H1 (cell line): ENCODE measurements around the gene RIBC1. TPM values are rescaled to one million over a fixed set of nuclear protein-coding genes. Genes with fewer than 3 reads are reported as not detected.

Experiments used
- CTCF ChIA-PET: fragments of 300-600 bp; sonication (Branson Sonifier 250); formaldehyde crosslinking; loops from one replicate; lab custom pipeline; 2021; ENCODE audit not compliant: partially characterized antibody; lab: Charles Lee
- POLR2A ChIA-PET: fragments of 300-600 bp; sonication (Branson Sonifier 250); formaldehyde crosslinking; loops from one replicate; lab custom pipeline; 2021; ENCODE audit warnings: inconsistent platforms; ENCODE audit not compliant: partially characterized antibody; lab: Charles Lee
- DNase-seq, 2 experiments: peaks; one replicate each; pipeline versions ENCODE4 v3.0.0 to v3.0.0-alpha.2; 2010 to 2022; ENCODE audit warnings: low spot score in 2 of 2, low read depth in 1 of 2, mixed read lengths in 1 of 2
- FAIRE-seq: peaks from 2 replicates; lab custom pipeline; 2011; peaks lifted over from hg19 to GRCh38; lab: Jason Lieb, UNC
- H2AFZ ChIP-seq: 2 replicates; pipeline ENCODE4 v1.8.1; 2012; ENCODE audit warnings: low read length, inconsistent platforms
- H2AK5ac ChIP-seq: 2 replicates; pipeline ENCODE4 v1.6.1; 2013; ENCODE audit warnings: low read depth, low read length
- H2BK120ac ChIP-seq: replicated peaks from 2 replicates; pipeline ENCODE3; 2013; ENCODE audit warnings: low read depth, low read length, inconsistent platforms
- H2BK12ac ChIP-seq: 2 replicates; pipeline ENCODE4 v1.6.1; 2013; ENCODE audit warnings: low read depth, low read length
- H2BK15ac ChIP-seq: 2 replicates; pipeline ENCODE4 v1.6.1; 2013; ENCODE audit warnings: low read length
- H2BK20ac ChIP-seq: 2 replicates; pipeline ENCODE4 v1.6.1; 2013; ENCODE audit warnings: low read length
- H2BK5ac ChIP-seq: 2 replicates; pipeline ENCODE4 v1.6.1; 2013; ENCODE audit warnings: low read depth, low read length
- H3K14ac ChIP-seq: 2 replicates; pipeline ENCODE4 v1.6.1; 2013; ENCODE audit warnings: inconsistent platforms; ENCODE audit not compliant: insufficient read length
- H3K18ac ChIP-seq: 2 replicates; pipeline ENCODE4 v1.6.1; 2013; ENCODE audit warnings: low read length; ENCODE audit errors: extremely low read depth
- H3K23ac ChIP-seq: 2 replicates; pipeline ENCODE4 v1.6.1; 2013; ENCODE audit warnings: inconsistent platforms; ENCODE audit not compliant: insufficient read length
- H3K23me2 ChIP-seq: 2 replicates; pipeline ENCODE4 v1.6.1; 2013; ENCODE audit warnings: low read depth, low read length
- H3K27ac ChIP-seq: 2 replicates; pipeline ENCODE4 v1.6.1; 2011; ENCODE audit warnings: low read depth, low read length, inconsistent platforms
- H3K27me3 ChIP-seq, 4 experiments: replicated peaks in 1 of 4; 1 replicate in 1 of 4; 2 replicates in 3 of 4; pipeline versions ENCODE4 v1.6.1 to v1.8.1; 2011 to 2013; ENCODE audit warnings: low read length in 3 of 4, mild to moderate bottlenecking in 3 of 4, inconsistent platforms in 2 of 4, mixed read lengths in 2 of 4, moderate library complexity in 1 of 4; ENCODE audit not compliant: control insufficient read depth in 3 of 4, insufficient read depth in 3 of 4; ENCODE audit errors: extremely low read depth in 1 of 4
- H3K36me3 ChIP-seq, 4 experiments: 2 replicates each; pipeline versions ENCODE4 v1.6.1 to v1.8.1; 2011 to 2013; ENCODE audit warnings: mild to moderate bottlenecking in 4 of 4, low read length in 3 of 4, moderate library complexity in 2 of 4, control low read depth in 1 of 4, inconsistent platforms in 1 of 4; ENCODE audit not compliant: insufficient read depth in 4 of 4, control insufficient read depth in 2 of 4
- H3K4ac ChIP-seq: replicated peaks from 2 replicates; pipeline ENCODE3; 2013; ENCODE audit warnings: low read length, low read depth, mixed read lengths, inconsistent platforms; ENCODE audit not compliant: insufficient read length
- H3K4me1 ChIP-seq, 4 experiments: replicated peaks in 1 of 4; 1 replicate in 1 of 4; 2 replicates in 3 of 4; pipeline versions ENCODE4 v1.6.1 to v1.8.1; 2011 to 2013; ENCODE audit warnings: low read length in 3 of 4, inconsistent platforms in 2 of 4, mixed read lengths in 1 of 4; ENCODE audit not compliant: insufficient read depth in 4 of 4, control insufficient read depth in 3 of 4
- H3K4me2 ChIP-seq, 2 experiments: 2 replicates each; pipeline versions ENCODE4 v1.6.1 to v1.8.1; 2011 to 2013; ENCODE audit warnings: low read depth in 2 of 2, low read length in 2 of 2, control low read depth in 1 of 2, inconsistent platforms in 1 of 2, mild to moderate bottlenecking in 1 of 2; ENCODE audit not compliant: insufficient read depth in 1 of 2
- H3K4me3 ChIP-seq, 4 experiments: fragments of 200-600, 300-600 bp in 1 of 4; sonication (generic), shearing (Covaris generic), sonication (Bioruptor Twin) in 1 of 4; 2 replicates each; pipeline versions ENCODE4 v1.5.1 to v1.8.1; 2011 to 2016; ENCODE audit warnings: low read length in 4 of 4, low read depth in 3 of 4, control low read depth in 2 of 4, inconsistent platforms in 2 of 4, mild to moderate bottlenecking in 2 of 4, mixed read lengths in 1 of 4, moderate library complexity in 1 of 4; ENCODE audit not compliant: insufficient read depth in 2 of 4; ENCODE audit errors: extremely low read depth in 1 of 4
- H3K56ac ChIP-seq: replicated peaks from 2 replicates; pipeline ENCODE3; 2013; ENCODE audit warnings: low read depth, mild to moderate bottlenecking, mixed read lengths, low read length, inconsistent platforms; ENCODE audit not compliant: insufficient read length
- H3K79me1 ChIP-seq: 2 replicates; pipeline ENCODE4 v1.6.1; 2013; ENCODE audit warnings: low read depth, low read length, control low read depth
- H3K79me2 ChIP-seq, 2 experiments: 2 replicates each; pipeline versions ENCODE4 v1.6.1 to v1.8.1; 2012 to 2013; ENCODE audit warnings: low read length in 2 of 2, mild to moderate bottlenecking in 2 of 2, inconsistent platforms in 1 of 2; ENCODE audit not compliant: insufficient read depth in 2 of 2, control insufficient read depth in 1 of 2
- H3K9ac ChIP-seq, 4 experiments: replicated peaks in 1 of 4; 1 replicate in 1 of 4; 2 replicates in 3 of 4; pipeline versions ENCODE4 v1.6.1 to v1.8.1; 2011 to 2013; ENCODE audit warnings: low read depth in 3 of 4, low read length in 3 of 4, control low read depth in 2 of 4, mild to moderate bottlenecking in 2 of 4, moderate library complexity in 2 of 4, inconsistent platforms in 1 of 4; ENCODE audit errors: extremely low read depth in 1 of 4
- H3K9me3 ChIP-seq, 2 experiments: 2 replicates each; pipeline versions ENCODE4 v1.6.1 to v1.8.1; 2012 to 2013; ENCODE audit warnings: mild to moderate bottlenecking in 2 of 2, moderate library complexity in 2 of 2, control low read depth in 1 of 2, inconsistent platforms in 1 of 2, low read depth in 1 of 2, low read length in 1 of 2, mixed read lengths in 1 of 2; ENCODE audit not compliant: insufficient read depth in 2 of 2
- H4K20me1 ChIP-seq, 2 experiments: replicated peaks in 1 of 2; 2 replicates each; pipeline versions ENCODE3 to v1.8.1; 2011 to 2013; ENCODE audit warnings: inconsistent platforms in 2 of 2, low read length in 2 of 2, mild to moderate bottlenecking in 1 of 2; ENCODE audit not compliant: insufficient read depth in 2 of 2, control insufficient read depth in 1 of 2
- H4K5ac ChIP-seq: 2 replicates; pipeline ENCODE4 v1.6.1; 2013; ENCODE audit warnings: low read length, low read depth, mixed read lengths, inconsistent platforms; ENCODE audit not compliant: insufficient read length
- H4K8ac ChIP-seq: 2 replicates; pipeline ENCODE4 v1.8.0; 2013; ENCODE audit warnings: mild to moderate bottlenecking, moderate library complexity, low read length, inconsistent platforms; ENCODE audit not compliant: insufficient read depth; ENCODE audit errors: extremely low read depth
- H4K91ac ChIP-seq: replicated peaks from 2 replicates; pipeline ENCODE3; 2013; ENCODE audit warnings: low read length, mixed read lengths, inconsistent platforms; ENCODE audit not compliant: insufficient read length
- ASH2L ChIP-seq: fragments of 200-600, 300-600 bp; sonication (generic); IDR thresholded peaks from one replicate; pipeline ENCODE4 v1.7.1; 2017; ENCODE audit warnings: low read length
- RAD21 ChIP-seq, 2 experiments: IDR thresholded peaks in 1 of 2; conservative IDR thresholded peaks in 1 of 2; 2 replicates each; pipeline ENCODE4 v1.6.1; 2011; ENCODE audit warnings: low read depth in 2 of 2, low read length in 2 of 2, improper control_type of control experiment in 1 of 2, inconsistent platforms in 1 of 2, mild to moderate bottlenecking in 1 of 2, moderate library complexity in 1 of 2
- WGBS, 2 experiments: shearing (Covaris generic) in 1 of 2; methylation state at CpG; one replicate each; pipeline versions ENCODE4 v1.1.6 to v1.1.7; 2013 to 2015; ENCODE audit warnings: low lambda C conversion rate in 2 of 2, mixed read lengths in 2 of 2, inconsistent platforms in 1 of 2, low coverage in 1 of 2, missing lambda C conversion rate in 1 of 2; ENCODE audit not compliant: insufficient replicate concordance in 2 of 2, insufficient coverage in 1 of 2, insufficient read length in 1 of 2; ENCODE audit errors: extremely low coverage in 1 of 2, missing lambda C conversion rate in 1 of 2; 5-methylcytosine and 5-hydroxymethylcytosine counted together
- polyA plus RNA-seq, 7 experiments: library from polyadenylated mRNA; depleted of rRNA in 3 of 7; stranded (reverse) in 5 of 7; unstranded in 2 of 7; fragments of >200 nt in 5 of 7; fragments of 200-250 nt in 2 of 7; gene quantifications; 1 replicate in 5 of 7; 2 replicates in 1 of 7; 4 replicates in 1 of 7; pipeline versions ENCODE4 v1.2.1 to v1.2.3, GENCODE V29; 2011 to 2013; ENCODE audit warnings: missing spikeins in 2 of 7, mixed read lengths in 2 of 7
- total RNA-seq: library from RNA; stranded (reverse); fragmentation: NEBNext Ultra II Directional; extraction: Animal tissue kit (Norgen Biotek cat#: 25700); gene quantifications from 2 replicates; pipeline ENCODE4 v1.2.1, GENCODE V29; 2021
- TF ChIP-seq, protein P1 (sequence below), 3 experiments: IDR thresholded peaks; 1 replicate in 2 of 3; 2 replicates in 1 of 3; pipeline versions ENCODE4 v1.5.1 to v1.6.1; 2011; ENCODE audit warnings: low read length in 3 of 3, mild to moderate bottlenecking in 3 of 3, inconsistent platforms in 2 of 3, low read depth in 1 of 3, moderate library complexity in 1 of 3; ENCODE audit not compliant: insufficient read depth in 1 of 3; ENCODE audit errors: control extremely low read depth in 1 of 3

The RIBC1 gene
- total and polyA plus RNA-seq, 2 of the 8 experiments (the other 6 are each of a cell fraction or from before 2014, with no cell fraction given) = 0.41 to 0.97 TPM

DNA sequence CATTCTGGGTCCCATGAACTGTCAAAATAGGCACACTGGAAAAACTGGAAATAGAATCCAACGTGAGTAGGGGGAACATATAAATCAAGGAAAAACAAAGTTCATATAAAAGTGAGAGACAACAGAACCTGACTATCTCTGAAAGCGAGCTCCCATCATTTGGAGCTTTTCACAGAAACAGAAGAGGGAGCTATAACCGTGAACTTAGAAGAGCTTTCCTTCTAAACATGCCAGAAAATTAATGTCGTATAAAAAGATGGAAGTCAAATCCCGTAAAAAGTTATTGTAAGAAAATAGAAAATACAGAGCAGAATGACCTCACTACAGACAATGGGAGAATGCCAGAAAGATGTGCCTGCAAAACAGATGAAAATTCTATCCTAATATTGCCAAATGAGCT is 35.4 kb downstream of the RIBC1 start:
- POLR2A ChIA-PET = no interaction called here

More for the DNA sequence above, 35.4 kb downstream of the RIBC1 start:
- no peak for FAIRE-seq
- Histone ChIP-seq H3K4me1 (no peaks in the 10 kb centered on the region), H3K9me3 (no peaks in the 10 kb centered on the region), H3K14ac (no peak overlapping the region), H3K9ac (no peak overlapping the region), H3K79me2 (no peaks in the 10 kb centered on the region), H2BK20ac (no peak overlapping the region), H2BK15ac (no peak overlapping the region), H4K8ac (no peak overlapping the region), H4K91ac (no peak overlapping the region), H3K4me2 (no peak overlapping the region)
- no peak for DNase-seq
- TF ChIP-seq, protein P1, sequence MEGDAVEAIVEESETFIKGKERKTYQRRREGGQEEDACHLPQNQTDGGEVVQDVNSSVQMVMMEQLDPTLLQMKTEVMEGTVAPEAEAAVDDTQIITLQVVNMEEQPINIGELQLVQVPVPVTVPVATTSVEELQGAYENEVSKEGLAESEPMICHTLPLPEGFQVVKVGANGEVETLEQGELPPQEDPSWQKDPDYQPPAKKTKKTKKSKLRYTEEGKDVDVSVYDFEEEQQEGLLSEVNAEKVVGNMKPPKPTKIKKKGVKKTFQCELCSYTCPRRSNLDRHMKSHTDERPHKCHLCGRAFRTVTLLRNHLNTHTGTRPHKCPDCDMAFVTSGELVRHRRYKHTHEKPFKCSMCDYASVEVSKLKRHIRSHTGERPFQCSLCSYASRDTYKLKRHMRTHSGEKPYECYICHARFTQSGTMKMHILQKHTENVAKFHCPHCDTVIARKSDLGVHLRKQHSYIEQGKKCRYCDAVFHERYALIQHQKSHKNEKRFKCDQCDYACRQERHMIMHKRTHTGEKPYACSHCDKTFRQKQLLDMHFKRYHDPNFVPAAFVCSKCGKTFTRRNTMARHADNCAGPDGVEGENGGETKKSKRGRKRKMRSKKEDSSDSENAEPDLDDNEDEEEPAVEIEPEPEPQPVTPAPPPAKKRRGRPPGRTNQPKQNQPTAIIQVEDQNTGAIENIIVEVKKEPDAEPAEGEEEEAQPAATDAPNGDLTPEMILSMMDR (IDR thresholded peaks at IDR 0.05; ENCODE audit: control extremely low read depth in 1 of 3, insufficient read depth in 1 of 3, low read depth in 1 of 3, low read length in 3 of 3) = peak in 1 of 3 experiments; percentile 10; a peak in 1 of 4 replicates
- TF ChIP-seq RAD21 (IDR thresholded peaks at IDR 0.05 in 1 of 2, conservative IDR thresholded peaks at IDR 0.05 in 1 of 2; ENCODE audit: low read depth in 2 of 2, low read length in 2 of 2) (peak; percentile 11 to 17; a peak in 1 of 4 replicates), ASH2L (no peak)
- TF ChIP-seq, all 59 proteins: peak for 2
- CTCF ChIA-PET = interaction anchor here (0.7 to 2.2 kb wide), 5 partner anchors 8 to 141 kb away, joined by 3 to 14 read pairs (median 5); no protein-coding TSS in a partner anchor
- Histone ChIP-seq H3K18ac (no peak overlapping the region), H3K23me2 (no peaks in the 10 kb centered on the region), H3K36me3 (no peaks in the 10 kb centered on the region), H3K27ac (no peak overlapping the region), H2BK5ac (no peak overlapping the region), H3K27me3 (no peaks in the 10 kb centered on the region), H4K20me1 (no peaks in the 10 kb centered on the region), H4K5ac (no peak overlapping the region), H3K23ac (no peak overlapping the region), H2BK12ac (no peak overlapping the region), H3K79me1 (no peaks in the 10 kb centered on the region), H3K56ac (no peak overlapping the region), H3K4me3 (no peak overlapping the region), H2BK120ac (no peak overlapping the region), H3K4ac (no peak overlapping the region), H2AK5ac (no peak overlapping the region), H2AFZ (no peak overlapping the region)
- WGBS, 2 experiments = 79% methylated on average over 5 of the region's 5 CpGs; no CpG with 5 or more reads in 1 of the 2 experiments
